ENCODE results near the gene NFYC.

DNA sequence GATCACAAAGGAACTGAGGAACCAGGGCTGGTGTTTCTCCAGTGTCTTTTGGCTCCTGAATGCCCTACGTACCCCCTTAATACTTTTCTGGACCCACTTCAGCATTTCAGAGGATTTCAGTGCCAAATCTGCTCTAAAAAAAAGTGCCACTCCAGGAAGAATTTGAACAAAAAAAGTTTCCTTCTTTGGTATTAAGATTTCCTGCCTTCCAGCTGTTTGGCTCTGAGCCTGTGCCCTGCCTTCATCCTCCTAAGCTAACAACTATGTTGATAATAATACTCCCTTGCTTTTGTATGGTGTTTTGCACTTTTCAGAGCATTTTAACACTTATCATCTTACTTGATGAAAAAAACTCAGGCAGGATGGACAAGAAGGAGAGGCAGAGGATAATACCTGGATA is 15.0 kb upstream of the NFYC start:
- TF ChIP-seq CTCF (IDR thresholded peaks at IDR 0.05): no peak
- TF ChIP-seq POLR2A (IDR thresholded peaks at IDR 0.05): no peak
- TF ChIP-seq EP300 (IDR thresholded peaks at IDR 0.05): no peak
